ENCODE data around the gene METTL8. TPM values are rescaled to one million over a fixed set of nuclear protein-coding genes. Genes with fewer than 3 reads are reported as not detected.

The METTL8 gene
- total RNA-seq, 6 donors from 2014 or later: 6.1 to 15.4 (median 13.0) TPM

GRCh38 chr2:171411214-171411613, 22.6 kb downstream of the METTL8 start:
- Histone ChIP-seq H3K27me3 (no peaks in the 10 kb centered on the region), H3K4me1 (peaks cover 0 to 5% (median 0%) of the 10 kb centered on the region in 4 donors), H3K9me3 (no peaks in the 10 kb centered on the region), H3K4me3 (no peak overlapping the region), H3K36me3 (no peaks in the 10 kb centered on the region), H3K27ac (no peak overlapping the region)
- DNase-seq (no peak), ATAC-seq (ENCODE audit: low FRiP score in 2 of 2) (no peak)
- TF ChIP-seq CTCF (IDR thresholded peaks at IDR 0.05): no peak
- TF ChIP-seq POLR2A (IDR thresholded peaks at IDR 0.05): no peak
- TF ChIP-seq EP300 (IDR thresholded peaks at IDR 0.05): no peak
- no peak for TF ChIP-seq POLR2AphosphoS5 (IDR thresholded peaks at IDR 0.05)
- 81% methylated on average over 1 of the region's 1 CpG for WGBS, 2 donors

GRCh38 chr2:171410624-171411023, 23.2 kb downstream of the METTL8 start:
- TF ChIP-seq POLR2A (IDR thresholded peaks at IDR 0.05) (no peak), POLR2AphosphoS5 (IDR thresholded peaks at IDR 0.05) (no peak), EP300 (IDR thresholded peaks at IDR 0.05) (no peak), CTCF (IDR thresholded peaks at IDR 0.05) (no peak)
- ATAC-seq (ENCODE audit: low FRiP score in 2 of 2) (no peak), DNase-seq (no peak)
- no peak overlapping the region for H3K27ac ChIP-seq
- peaks cover 0 to 1% (median 0%) of the 10 kb centered on the region in 4 donors for H3K4me1 ChIP-seq
- no peak overlapping the region for H3K4me3 ChIP-seq
- H3K9me3 ChIP-seq: no peaks in the 10 kb centered on the region
- H3K36me3 ChIP-seq: no peaks in the 10 kb centered on the region
- no peaks in the 10 kb centered on the region for H3K27me3 ChIP-seq

GRCh38 chr2:171410101-171410500, 23.7 kb downstream of the METTL8 start:
- no peak for DNase-seq
- Histone ChIP-seq H3K27ac (no peak overlapping the region), H3K27me3 (no peaks in the 10 kb centered on the region), H3K4me3 (no peak overlapping the region), H3K9me3 (no peaks in the 10 kb centered on the region), H3K4me1 (no peaks in the 10 kb centered on the region), H3K36me3 (no peaks in the 10 kb centered on the region)
- 78 to 80% methylated on average over 4 of the region's 4 CpGs for WGBS, 2 donors
- TF ChIP-seq EP300 (IDR thresholded peaks at IDR 0.05) (no peak), POLR2A (IDR thresholded peaks at IDR 0.05) (no peak), POLR2AphosphoS5 (IDR thresholded peaks at IDR 0.05) (no peak), CTCF (IDR thresholded peaks at IDR 0.05) (no peak)
- ATAC-seq (ENCODE audit: low FRiP score in 2 of 2): no peak

GRCh38 chr2:171409436-171409971, 24.3 kb downstream of the METTL8 start:
- ATAC-seq (ENCODE audit: low FRiP score in 2 of 2) (no peak), DNase-seq (no peak)
- no peak for TF ChIP-seq POLR2A (IDR thresholded peaks at IDR 0.05)
- TF ChIP-seq EP300 (IDR thresholded peaks at IDR 0.05): no peak
- TF ChIP-seq POLR2AphosphoS5 (IDR thresholded peaks at IDR 0.05): no peak
- TF ChIP-seq CTCF (IDR thresholded peaks at IDR 0.05): no peak
- Histone ChIP-seq H3K9me3 (no peaks in the 10 kb centered on the region), H3K36me3 (no peaks in the 10 kb centered on the region), H3K27me3 (no peaks in the 10 kb centered on the region), H3K4me1 (no peaks in the 10 kb centered on the region), H3K4me3 (peak overlapping the region in 1 of 4 donors; percentile 4), H3K27ac (no peak overlapping the region)
- WGBS, 2 donors: 77 to 90% methylated on average over 8 of the region's 8 CpGs

- Histone ChIP-seq H3K9me3 (no peaks in the 10 kb centered on the region), H3K27me3 (no peaks in the 10 kb centered on the region), H3K4me1 (no peaks in the 10 kb centered on the region), H3K27ac (no peak overlapping the region), H3K36me3 (no peaks in the 10 kb centered on the region), H3K4me3 (no peak overlapping the region)
- ATAC-seq (ENCODE audit: low FRiP score in 2 of 2): no peak
- TF ChIP-seq EP300 (IDR thresholded peaks at IDR 0.05) (no peak), POLR2A (IDR thresholded peaks at IDR 0.05) (no peak), CTCF (IDR thresholded peaks at IDR 0.05) (no peak), POLR2AphosphoS5 (IDR thresholded peaks at IDR 0.05) (no peak)
- 89 to 98% methylated on average over 1 of the region's 1 CpG for WGBS, 2 donors
- no peak for DNase-seq
These were observed 26.1 kb downstream of the METTL8 start for GRCh38 chr2:171407676-171408044.

Data from upper lobe of left lung (tissue), 6 donors.